ENCODE data around the gene STEAP3. TPM values are rescaled to one million over a fixed set of nuclear protein-coding genes. Genes with fewer than 3 reads are reported as not detected.

STEAP3 gene
- total RNA-seq, 1 donor = 13.5 TPM

DNA sequence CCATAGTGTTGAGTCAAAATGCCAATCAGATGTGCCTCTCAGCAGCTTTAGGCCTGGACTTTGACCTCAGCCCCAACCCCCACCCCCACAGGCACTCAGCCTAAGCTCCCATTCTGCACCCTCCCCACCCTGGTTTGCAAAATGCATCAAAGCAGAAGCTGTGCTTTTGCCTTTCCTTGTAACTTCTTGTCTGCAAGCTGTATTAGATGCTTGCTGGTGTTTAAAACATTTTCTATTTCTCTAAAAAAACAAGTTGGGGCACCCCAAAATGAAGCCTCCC is 26.6 kb upstream of the STEAP3 start:
- DNase-seq (ENCODE audit: low read depth in 2 of 3, low spot score in 2 of 3) = no peak

DNA sequence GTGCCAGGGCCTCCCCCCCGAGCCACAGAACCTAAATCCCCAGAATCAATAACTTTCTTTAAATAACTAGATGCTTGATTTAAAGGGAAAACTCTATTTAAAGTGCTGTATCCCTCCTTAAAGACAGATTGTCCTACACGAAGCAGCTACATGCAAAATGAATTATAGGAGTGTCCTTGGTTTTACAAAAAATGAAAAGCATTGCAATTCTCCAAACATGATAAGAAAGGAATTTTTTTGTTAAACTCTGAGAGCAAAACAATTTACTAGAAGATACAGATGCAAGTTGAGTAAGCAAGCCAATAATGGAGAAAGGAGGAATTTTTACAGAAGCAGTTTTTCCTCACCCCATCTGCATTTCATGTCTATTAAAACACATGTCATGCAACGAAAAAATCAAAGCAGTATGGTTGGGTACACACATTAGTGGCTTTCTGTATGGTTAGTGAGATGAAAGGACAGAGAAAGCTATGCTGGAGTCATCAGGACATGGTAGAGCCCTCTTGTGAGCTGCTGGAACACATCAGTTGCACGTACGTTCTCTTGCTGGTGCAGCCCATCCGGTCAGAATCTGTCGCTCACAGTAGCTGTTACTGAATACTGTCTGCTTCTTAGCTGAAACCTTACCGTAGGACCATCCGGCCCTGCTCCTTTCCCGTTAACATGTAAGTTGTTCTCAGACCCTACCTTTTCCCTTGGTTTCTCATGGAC is 25.9 kb upstream of the STEAP3 start:
- DNase-seq (ENCODE audit: low read depth in 2 of 3, low spot score in 2 of 3) = no peak

DNA sequence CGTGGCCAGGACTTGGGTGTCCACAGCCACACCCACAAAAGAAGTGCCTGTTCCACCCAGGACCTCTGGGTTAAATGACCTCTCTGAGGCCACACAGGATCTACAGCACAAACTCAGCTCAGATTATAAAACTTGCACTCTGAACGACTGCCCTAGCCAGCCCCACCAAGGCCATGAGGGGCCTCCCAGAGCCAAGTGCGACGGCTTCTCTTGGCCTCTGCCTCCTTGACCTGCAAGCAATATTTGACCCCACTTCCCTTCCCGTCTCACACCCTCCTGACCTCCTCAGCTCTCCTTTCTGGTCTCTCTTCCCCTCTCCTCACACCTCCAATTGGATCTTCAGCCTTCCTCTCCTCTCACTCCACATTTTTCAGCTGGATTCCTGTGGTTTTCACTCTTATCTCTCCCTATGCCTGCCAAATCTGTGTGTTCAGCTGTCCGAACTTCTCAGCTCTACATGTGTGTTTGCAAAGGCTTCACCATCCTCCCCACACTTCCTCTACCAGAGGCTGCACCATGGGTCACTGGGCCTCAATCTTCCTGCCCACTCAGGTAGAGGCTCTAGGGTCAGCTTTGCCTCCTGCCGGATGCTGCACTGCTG is 25.3 kb upstream of the STEAP3 start:
- no peak for DNase-seq (ENCODE audit: low read depth in 2 of 3, low spot score in 2 of 3)

DNA sequence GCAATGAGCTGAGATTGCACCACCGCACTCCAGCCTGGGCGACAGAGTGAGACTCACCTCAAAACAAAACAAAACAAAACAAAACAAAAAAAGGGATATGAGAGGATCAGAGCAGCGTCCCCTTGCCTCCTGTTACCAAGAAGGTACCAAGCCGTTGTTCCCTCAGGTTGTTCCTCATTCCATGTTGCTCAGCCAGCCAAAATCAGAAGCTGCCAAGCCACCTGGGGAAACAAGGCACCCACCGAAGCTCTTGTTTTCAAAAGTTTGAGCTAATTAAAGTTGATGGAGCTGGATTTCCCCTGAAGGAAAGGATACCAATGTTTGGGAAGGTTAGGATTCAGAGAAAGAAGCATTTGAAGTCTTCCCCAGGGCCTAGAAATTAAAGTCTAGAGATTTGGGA is 21.8 kb upstream of the STEAP3 start:
- no peak for DNase-seq (ENCODE audit: low read depth in 2 of 3, low spot score in 2 of 3)

DNA sequence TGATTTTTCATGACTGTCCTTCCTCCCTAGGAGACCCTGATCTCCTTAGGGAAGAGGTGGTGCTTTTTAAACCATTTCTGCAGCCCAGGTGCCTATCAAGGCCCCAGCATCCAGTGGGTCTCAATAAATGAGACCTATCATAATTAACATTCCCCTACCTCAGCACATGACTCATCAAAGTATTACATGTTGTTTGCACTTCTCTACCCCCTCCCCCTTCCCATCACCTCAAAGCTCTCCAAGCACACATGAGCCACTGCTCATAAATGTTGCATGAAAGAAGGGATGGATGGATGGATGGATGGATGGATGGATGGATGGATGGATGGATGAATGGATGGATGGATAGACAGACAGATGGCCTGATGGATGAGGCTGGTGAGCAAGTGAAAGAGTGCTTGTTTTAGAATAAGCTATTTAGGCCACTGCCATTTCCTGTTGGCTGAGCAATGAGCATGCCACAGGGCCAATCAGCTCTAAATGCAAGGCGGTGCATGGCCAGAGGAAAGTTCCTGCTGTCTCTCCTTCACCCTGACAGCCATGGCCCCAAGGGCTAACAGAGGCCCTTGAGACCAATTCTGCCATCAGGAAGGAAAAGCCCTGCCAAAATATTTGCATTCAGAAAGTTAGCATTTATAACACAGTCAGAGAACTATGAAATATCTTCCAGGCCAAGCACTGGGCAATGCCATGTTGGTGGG is 20.9 kb upstream of the STEAP3 start:
- no peak for DNase-seq (ENCODE audit: low read depth in 2 of 3, low spot score in 2 of 3)

DNA sequence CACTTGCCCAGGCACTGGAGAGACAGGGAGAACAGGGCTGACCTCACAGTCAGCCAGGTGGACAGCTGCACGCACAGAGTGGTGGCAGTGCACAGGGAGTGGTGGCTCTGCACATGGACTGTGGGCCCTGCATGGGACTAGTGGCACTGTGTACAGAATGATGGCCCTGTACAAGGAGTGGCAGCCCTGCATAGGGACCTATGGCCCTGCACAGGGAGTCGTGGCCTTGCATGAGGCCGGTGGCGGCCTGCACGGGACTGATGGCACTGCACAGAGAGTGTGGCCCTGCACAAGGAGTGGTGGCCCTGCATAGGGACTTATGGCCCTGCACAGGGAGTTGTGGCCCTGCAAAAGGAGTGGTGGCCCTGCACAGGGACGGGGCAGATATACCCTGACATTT is 19.1 kb upstream of the STEAP3 start:
- no peak for DNase-seq (ENCODE audit: low read depth in 2 of 3, low spot score in 2 of 3)

DNA sequence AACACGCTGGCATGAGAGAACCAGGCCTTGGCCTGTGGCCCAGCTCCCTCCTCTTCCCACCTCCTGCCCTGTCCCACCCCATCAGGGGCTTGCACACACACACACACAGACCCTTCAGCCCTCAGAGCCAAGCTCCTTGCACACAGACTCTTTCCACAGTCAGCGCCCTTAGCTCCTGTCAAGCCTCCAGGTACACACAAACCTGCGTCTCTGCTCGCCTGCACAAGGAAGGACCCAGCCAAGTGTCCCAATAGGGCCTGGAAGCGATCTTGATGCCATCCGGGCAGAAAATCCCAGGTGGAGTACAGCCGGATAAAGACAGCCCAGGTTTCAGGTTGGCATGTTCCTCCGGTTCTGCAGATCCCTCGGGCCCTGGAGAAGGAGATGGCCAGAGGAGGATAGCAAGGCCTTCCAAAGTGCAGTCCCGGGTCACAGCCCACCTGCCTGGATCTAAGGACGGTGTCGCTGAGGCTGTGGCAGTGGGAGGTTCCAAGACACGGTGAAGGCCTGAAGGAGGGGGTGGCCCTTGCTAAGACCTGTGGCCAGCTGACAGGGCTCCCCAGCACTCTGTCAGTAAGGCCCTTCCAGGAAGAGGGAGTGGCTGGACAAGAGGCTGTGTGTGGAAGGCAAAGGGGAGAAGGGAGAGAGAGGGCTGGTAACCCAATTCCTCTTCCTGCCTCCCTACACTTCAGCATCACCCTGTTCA is 18.5 kb upstream of the STEAP3 start:
- no peak for DNase-seq (ENCODE audit: low read depth in 2 of 3, low spot score in 2 of 3)

DNA sequence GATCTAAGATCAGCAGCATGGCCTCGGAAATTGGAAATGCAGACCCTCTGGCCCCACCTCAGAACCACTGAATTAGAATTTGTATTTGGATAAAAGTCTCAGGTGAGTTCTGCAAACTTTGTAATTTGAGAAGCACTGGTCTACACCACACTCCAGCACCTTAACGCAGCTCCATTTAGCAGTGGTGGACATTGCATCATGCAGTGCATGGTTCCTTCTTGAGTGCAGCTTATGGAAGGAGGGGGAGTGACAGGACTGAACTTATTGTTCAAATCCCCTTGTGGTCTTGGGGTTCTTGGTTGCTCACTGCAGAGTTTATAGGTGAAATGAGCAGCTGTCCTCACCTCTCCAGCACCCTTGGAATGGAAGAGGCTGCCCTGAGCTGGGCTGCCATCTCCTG is 17.4 kb upstream of the STEAP3 start:
- DNase-seq (ENCODE audit: low read depth in 2 of 3, low spot score in 2 of 3) = no peak

DNA sequence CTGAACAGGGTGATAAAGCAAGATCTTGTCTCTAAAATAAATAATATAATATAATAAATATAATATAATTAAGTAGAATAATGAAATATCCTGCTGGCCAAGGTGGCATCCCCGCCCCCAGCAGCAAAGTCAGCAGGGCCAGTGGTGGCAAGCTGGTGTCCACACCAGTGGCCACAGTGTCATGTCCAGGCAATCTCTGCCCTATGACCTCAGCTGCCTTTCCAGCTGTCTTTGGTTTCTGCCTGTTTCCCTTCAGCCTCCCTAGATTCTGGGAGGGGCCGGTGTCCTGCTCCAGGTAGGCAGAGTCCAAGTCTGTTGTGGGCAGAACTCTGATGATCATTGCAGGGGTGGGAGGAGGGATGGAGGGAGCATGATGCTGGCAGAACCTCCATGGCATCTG is 16.2 kb upstream of the STEAP3 start:
- DNase-seq (ENCODE audit: low read depth in 2 of 3, low spot score in 2 of 3) = no peak

DNA sequence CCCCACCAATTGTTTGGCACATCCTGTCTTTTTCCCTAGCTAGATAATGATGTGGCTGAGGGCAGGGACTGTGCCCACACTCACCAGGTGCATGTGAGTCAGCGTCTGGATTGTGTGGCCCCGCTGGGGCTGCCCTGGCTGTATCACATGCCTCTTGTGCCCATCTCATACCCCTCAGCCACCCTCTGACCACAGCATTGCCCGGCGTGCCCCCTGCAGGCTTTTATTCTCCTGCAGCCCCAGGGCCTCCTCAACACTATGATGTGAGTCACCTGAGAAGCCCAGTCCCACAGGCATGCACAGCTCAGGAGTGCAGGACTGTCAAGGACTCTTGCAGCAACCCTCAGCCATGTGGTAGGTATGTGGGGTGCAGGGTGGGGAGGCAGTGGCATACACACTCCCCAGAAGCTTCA is 14.8 kb upstream of the STEAP3 start:
- DNase-seq (ENCODE audit: low read depth in 2 of 3, low spot score in 2 of 3) = no peak

DNA sequence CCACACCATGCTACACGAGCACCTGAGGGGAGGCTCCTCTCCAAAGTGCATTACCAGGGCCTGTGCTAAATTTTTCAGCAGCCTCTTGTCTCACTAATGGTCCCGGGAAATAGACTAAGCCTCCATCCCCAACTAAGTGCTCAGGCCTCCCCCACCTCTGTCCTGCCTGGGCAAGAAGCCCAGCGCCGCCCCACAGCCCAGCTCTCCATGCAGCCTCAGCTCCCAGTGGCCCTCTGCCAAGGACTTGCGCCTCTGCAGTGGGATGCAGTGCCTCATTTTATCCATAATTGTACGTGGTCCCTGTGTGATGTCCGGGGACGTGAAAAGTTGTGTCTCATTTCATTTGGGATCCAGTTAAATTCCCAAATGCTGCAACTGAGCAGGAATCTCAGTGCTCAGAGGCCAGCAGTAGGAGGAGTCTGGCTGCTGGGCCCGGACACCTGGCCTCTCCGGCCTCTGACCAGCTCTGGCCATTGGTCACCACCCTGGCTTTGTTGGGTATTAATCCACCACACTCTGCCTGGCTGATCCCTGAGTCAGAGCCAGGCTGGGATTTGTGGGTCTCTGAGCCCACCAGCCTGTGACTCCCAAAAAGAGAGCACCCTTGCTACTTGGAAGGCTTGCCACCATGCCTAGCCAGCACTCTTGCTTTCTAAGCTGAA is 11.4 kb upstream of the STEAP3 start:
- DNase-seq (ENCODE audit: low read depth in 2 of 3, low spot score in 2 of 3) = no peak

DNA sequence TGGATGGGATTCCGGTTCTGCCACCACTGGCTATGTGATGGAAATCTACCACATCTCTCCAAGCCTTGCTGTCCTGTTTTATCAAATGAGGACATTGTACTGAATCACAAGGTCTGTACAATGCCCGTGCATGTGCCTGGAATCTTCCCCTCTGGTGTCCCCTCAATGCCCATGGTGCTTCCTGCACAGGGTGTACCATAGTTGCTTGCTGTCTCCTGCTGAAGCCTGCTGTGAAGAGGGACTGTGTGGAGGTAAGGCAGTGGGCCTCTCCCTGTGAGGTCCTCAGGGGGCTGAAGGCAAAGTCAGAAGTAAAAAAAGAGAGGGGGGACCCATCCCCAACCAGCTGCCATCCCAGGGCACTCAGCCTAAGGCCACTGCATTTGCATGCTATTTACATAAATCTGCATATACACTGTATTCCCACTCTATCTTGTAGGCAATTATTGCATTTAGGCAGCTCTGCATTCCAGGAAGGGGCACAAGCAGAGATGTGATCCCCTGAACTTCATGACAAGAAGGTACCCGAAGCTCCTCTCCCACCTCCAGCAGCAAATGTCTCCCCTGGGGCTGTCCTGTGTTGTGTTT is 9.1 kb upstream of the STEAP3 start:
- DNase-seq (ENCODE audit: low read depth in 2 of 3, low spot score in 2 of 3) = no peak

DNA sequence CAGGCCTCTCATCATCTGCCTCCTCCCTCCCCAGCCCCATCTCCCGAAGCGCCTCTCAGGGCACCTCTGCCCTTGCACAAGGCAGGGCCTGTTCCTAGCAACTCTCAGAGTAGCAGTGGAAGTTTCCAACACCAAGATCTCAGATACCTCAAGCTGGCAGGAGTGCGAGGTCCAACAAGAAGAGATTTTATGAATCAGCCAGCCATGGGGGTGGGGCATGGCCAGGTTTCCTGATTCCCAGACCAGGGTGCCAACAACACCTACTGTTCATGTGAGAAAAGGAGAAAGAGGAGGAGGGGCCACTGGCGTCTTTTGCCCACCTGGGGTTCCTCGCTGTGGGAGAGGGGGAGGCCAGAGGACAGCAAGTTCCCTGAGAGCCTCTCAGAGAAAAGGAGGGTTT is 6.6 kb upstream of the STEAP3 start:
- no peak for DNase-seq (ENCODE audit: low read depth in 2 of 3, low spot score in 2 of 3)

DNA sequence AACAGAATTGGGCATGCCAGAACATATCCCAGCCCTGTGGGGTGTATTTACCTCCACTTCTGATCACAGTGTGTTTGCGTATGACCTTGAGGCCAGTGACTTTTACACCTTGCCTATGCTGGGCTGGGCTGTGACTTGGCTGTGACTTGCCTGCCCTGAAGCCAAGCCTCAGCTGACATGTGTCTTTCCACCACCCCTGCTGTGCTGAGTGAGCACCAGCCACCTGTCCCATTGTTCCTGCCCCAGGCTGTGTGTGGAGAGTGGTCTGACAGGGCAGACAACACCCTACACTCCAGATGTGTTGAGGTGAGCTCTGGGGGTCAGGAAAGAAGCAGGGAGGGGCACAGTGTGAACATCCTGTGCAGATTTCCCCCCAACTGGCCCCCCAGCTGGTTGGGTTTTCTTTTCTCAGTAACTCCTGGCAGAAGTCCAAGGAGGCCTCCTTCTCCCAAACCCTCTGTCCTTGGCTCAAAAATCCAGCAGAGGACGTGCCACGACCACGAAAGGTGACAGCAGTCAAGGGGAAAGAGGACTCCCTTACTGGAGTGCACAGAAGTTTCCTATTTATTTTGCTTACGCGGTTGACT is 5.1 kb upstream of the STEAP3 start:
- DNase-seq (ENCODE audit: low read depth in 2 of 3, low spot score in 2 of 3) = peak in 2 of 3 donors; percentile 67 to 82

DNA sequence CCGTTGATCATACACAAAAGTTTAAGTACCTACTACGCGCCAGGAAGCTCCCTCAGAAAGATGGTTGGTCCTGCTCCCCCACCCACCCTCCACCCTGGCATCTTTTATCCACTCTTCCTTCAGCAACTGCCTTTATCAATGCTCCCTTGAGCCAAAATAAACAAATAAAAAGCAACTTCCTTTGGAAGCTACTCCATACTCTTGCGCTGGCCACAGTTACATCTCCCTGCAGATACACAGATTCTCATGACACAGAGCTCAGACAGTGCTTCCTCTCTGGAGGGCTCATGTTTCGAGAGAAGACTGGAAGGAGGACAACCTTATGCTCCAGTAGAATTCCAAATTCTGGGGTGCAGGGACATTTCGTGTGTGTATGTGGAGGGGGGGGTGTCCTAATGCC is 3.8 kb upstream of the STEAP3 start:
- DNase-seq (ENCODE audit: low read depth in 2 of 3, low spot score in 2 of 3) = no peak

DNA sequence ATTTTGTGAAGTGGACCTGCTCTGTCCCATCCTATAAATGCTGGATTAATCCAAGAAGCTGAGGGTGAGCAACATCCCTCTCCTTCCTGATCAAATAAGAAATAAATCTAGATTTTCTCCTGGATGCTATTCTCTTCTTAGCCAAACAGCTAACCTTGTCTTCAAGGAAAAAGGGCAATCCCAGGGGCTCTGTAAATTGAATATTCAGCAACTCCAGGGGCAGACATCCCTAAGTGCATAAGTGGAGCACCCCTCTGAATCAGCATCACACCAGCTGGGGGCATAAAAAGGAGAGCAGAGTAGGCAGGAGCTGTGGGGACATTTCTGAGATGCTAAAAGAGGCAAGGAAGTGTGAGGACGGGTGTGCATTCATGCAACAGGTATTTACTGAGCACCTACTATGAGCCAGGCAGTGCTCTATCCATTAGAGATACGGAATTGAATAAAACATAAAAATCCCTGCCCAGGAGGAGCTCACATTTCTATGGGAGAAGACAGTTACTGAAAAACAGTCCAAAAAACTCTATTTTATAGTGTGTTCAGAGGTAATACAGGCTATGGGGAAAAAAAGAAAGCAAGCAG is 2.8 kb upstream of the STEAP3 start:
- no peak for DNase-seq (ENCODE audit: low read depth in 2 of 3, low spot score in 2 of 3)

DNA sequence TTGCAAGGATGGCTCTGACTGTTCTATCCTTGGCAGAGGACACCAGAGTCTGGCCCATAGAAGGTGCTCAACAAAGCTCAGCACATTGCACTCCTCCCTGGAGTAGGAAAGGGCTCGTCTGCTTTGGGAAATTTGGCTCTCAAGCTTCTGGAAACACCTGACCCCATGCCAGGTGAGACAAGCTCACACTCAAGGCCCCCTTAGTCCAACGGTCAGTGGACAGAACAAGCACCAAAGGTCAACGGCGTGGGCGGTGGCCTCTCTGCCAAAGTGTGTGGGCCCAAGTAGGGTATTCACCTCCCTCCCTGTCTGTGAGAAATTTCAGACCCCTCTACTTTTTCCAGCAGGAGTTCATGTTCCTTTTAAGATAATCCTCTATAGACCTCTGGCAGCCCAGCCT is 2.0 kb upstream of the STEAP3 start:
- no peak for DNase-seq (ENCODE audit: low read depth in 2 of 3, low spot score in 2 of 3)

DNA sequence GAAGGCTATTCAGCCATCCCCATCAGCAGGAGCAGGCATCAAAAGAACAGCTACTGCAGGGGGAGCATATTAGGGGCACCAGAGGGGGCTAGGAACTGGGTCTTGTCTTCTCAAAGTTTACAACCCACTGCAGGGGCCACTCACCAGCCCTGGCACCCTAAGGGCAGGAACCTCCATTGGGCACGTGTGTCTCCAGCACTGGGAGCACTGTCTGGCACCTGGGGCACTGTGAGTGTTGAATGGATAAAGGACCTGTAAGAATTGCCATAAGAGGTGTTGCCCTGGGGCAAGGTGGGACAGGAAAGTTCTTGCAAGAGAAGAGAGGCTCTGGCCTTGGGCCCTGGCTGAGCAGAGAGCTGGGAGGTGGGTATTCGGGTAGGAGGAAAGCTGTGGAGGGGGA is 1.4 kb upstream of the STEAP3 start:
- no peak for DNase-seq (ENCODE audit: low read depth in 2 of 3, low spot score in 2 of 3)

DNA sequence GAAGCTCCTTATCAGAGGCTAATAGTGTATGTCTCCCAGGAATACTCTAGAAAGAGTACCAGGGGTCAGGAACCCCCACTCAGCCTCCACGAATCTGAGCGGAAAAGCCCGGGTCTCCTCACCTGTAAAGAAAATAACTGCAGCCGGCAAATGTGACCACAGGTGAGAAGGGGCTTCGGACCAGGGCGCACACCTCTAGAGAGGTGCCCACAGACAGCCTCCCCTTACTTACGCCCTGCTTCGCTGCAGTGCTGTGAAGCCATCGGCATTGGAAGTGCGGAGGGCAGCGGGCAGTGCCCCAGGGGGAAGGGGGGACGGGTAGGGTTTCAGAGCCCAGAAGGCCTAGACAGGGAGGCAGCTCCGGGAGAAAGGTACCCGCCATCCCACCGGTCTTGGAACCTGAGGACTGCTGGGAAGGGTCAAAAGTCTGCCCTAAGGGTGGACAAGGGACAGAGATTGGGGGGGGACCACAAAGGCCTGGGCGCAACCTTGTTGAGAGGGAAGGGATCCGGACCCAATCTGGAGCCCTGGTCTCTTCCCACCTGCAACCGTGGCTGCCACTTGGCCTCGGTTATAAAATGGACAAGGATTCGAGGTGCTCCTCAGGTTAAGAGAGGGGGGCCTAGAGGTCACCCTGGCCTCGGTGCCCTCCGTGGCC is 642 bp upstream of the STEAP3 start:
- no peak for DNase-seq (ENCODE audit: low read depth in 2 of 3, low spot score in 2 of 3)
